Calu3 (cell line): ENCODE results near the gene MICAL1. TPM values are rescaled to one million over a fixed set of nuclear protein-coding genes. Genes with fewer than 3 reads are reported as not detected.

Experiments used
- BruUV-seq: library from RNA; stranded (reverse); fragments of 400-500 nt; replicated peaks from 2 replicates; lab custom pipeline; 2021; lab: Mats Ljungman, UMichigan
- CTCF ChIA-PET: fragments of 300-600 bp; sonication (Branson Sonifier 250); formaldehyde crosslinking; loops from one replicate; lab custom pipeline; 2022; ENCODE audit warnings: antibody characterized with exemption; lab: Charles Lee
- DNase-seq: peaks from one replicate; pipeline ENCODE4 v3.0.0; 2022
- H3K27ac Mint-ChIP-seq: one replicate; pipeline ENCODE4 v1.8.0; 2022; ENCODE audit warnings: mixed read lengths; ENCODE audit not compliant: unreplicated experiment
- H3K27me3 Mint-ChIP-seq: one replicate; pipeline ENCODE4 v1.8.0; 2022; ENCODE audit warnings: mixed read lengths; ENCODE audit not compliant: unreplicated experiment
- H3K36me3 Mint-ChIP-seq: one replicate; pipeline ENCODE4 v1.8.0; 2022; ENCODE audit warnings: mild to moderate bottlenecking, moderate library complexity, mixed read lengths; ENCODE audit not compliant: insufficient read depth, unreplicated experiment
- H3K4me1 Mint-ChIP-seq: one replicate; pipeline ENCODE4 v1.8.0; 2022; ENCODE audit warnings: mild to moderate bottlenecking, low read depth, mixed read lengths; ENCODE audit not compliant: unreplicated experiment
- H3K4me3 Mint-ChIP-seq: one replicate; pipeline ENCODE4 v1.8.0; 2022; ENCODE audit warnings: mild to moderate bottlenecking, low read depth, moderate library complexity, mixed read lengths; ENCODE audit not compliant: unreplicated experiment
- H3K9me3 Mint-ChIP-seq: one replicate; pipeline ENCODE4 v1.8.0; 2022; ENCODE audit warnings: low read depth, mixed read lengths; ENCODE audit not compliant: unreplicated experiment
- CTCF ChIP-seq: fragments of 200-600 bp; IDR thresholded peaks from one replicate; pipeline ENCODE4 v1.8.0; 2022; ENCODE audit warnings: antibody characterized with exemption; ENCODE audit not compliant: unreplicated experiment
- intact Hi-C: fragments of 100-400 bp; cut with micrococcal nuclease; formaldehyde crosslinking; loops from one replicate; pipeline ENCODE4 v1.10.0; 2022; ENCODE audit not compliant: unreplicated experiment
- total RNA-seq: library from RNA; stranded (reverse); gene quantifications from 2 replicates; pipeline ENCODE4 v1.2.3, GENCODE V29; 2022

MICAL1 gene
- total RNA-seq, 1 experiment from 2014 or later = 22.5 TPM

- Mint-ChIP-seq H3K9me3 (no peaks in the 10 kb centered on the region), H3K27ac (no peak overlapping the region), H3K4me3 (no peak overlapping the region), H3K36me3 (no peaks in the 10 kb centered on the region), H3K4me1 (no peaks in the 10 kb centered on the region), H3K27me3 (no peaks in the 10 kb centered on the region)
- intact Hi-C loops = no loop called here
- no peak for TF ChIP-seq CTCF
- no TSS peak for BruUV-seq
- CTCF ChIA-PET = no interaction called here
- DNase-seq = no peak
These were observed 37.9 kb downstream of the MICAL1 start for GRCh38 chr6:109417646-109418045.

- no peak for TF ChIP-seq CTCF
- Mint-ChIP-seq H3K27me3 (no peaks in the 10 kb centered on the region), H3K36me3 (no peaks in the 10 kb centered on the region), H3K9me3 (no peaks in the 10 kb centered on the region), H3K4me3 (no peak overlapping the region), H3K4me1 (no peaks in the 10 kb centered on the region), H3K27ac (no peak overlapping the region)
- no TSS peak for BruUV-seq
- CTCF ChIA-PET = no interaction called here
- intact Hi-C loops = no loop called here
- no peak for DNase-seq
These were observed 44.5 kb downstream of the MICAL1 start for GRCh38 chr6:109411034-109411433.

- no TSS peak for BruUV-seq
- no peak for TF ChIP-seq CTCF
- no peaks in the 10 kb centered on the region for H3K9me3 Mint-ChIP-seq
- H3K4me3 Mint-ChIP-seq = no peak overlapping the region
- no peaks in the 10 kb centered on the region for H3K27me3 Mint-ChIP-seq
- H3K27ac Mint-ChIP-seq = no peak overlapping the region
- no peaks in the 10 kb centered on the region for H3K4me1 Mint-ChIP-seq
- no peak for DNase-seq
- intact Hi-C loops = no loop called here
- no peaks in the 10 kb centered on the region for H3K36me3 Mint-ChIP-seq
- CTCF ChIA-PET = interaction anchor here (0.9 kb wide), 1 partner anchor 10 kb away, joined by 3 read pairs; no protein-coding TSS in a partner anchor
These were observed 49.4 kb downstream of the MICAL1 start for GRCh38 chr6:109406196-109406595.

GRCh38 chr6:109397020-109397419 is 58.6 kb downstream of the MICAL1 start:
- Mint-ChIP-seq H3K9me3 (no peaks in the 10 kb centered on the region), H3K4me1 (peaks cover 15% of the 10 kb centered on the region), H3K36me3 (no peaks in the 10 kb centered on the region), H3K27me3 (no peaks in the 10 kb centered on the region), H3K4me3 (no peak overlapping the region), H3K27ac (no peak overlapping the region)
- CTCF ChIA-PET = interaction anchor here (1.0 kb wide), 1 partner anchor 100 kb away, joined by 3 read pairs; no protein-coding TSS in a partner anchor
- no peak for TF ChIP-seq CTCF
- intact Hi-C loops = loop anchor here (1.0 kb wide), 1 partner anchor 210 kb away; no protein-coding TSS in a partner anchor
- BruUV-seq = no TSS peak
- peak; percentile 20 for DNase-seq
